DND-41 (cell line): ENCODE results near the gene METTL13.

Experiments used
- ATAC-seq: fragments of 200-7000 bp; cut with Tn5 transposase; 3 replicates; pipeline ENCODE4 v1.9.1; 2021; ENCODE audit warnings: low read depth; ENCODE audit not compliant: insufficient read depth
- DNase-seq: peaks from one replicate; pipeline ENCODE4 v3.0.0-alpha.2; 2020
- H2AFZ ChIP-seq: 2 replicates; pipeline ENCODE4 v1.6.0; 2012; ENCODE audit warnings: low read depth, low read length
- H3K27ac ChIP-seq: 2 replicates; pipeline ENCODE4 v1.5.1; 2012; ENCODE audit warnings: low read length, inconsistent platforms
- H3K27me3 ChIP-seq: fragments of 200-600 bp; sonication (generic); 2 replicates; pipeline ENCODE4 v1.6.0; 2012; ENCODE audit warnings: low read length, mild to moderate bottlenecking, inconsistent platforms; ENCODE audit not compliant: insufficient read depth, poor library complexity
- H3K36me3 ChIP-seq: 2 replicates; pipeline ENCODE4 v1.5.1; 2012; ENCODE audit warnings: low read length, inconsistent platforms; ENCODE audit not compliant: insufficient read depth
- H3K4me1 ChIP-seq: 2 replicates; pipeline ENCODE4 v1.5.1; 2012; ENCODE audit warnings: mild to moderate bottlenecking, low read length; ENCODE audit not compliant: insufficient read depth
- H3K4me2 ChIP-seq: 2 replicates; pipeline ENCODE4 v1.6.0; 2012; ENCODE audit warnings: mild to moderate bottlenecking, moderate library complexity, low read length, inconsistent platforms; ENCODE audit not compliant: insufficient read depth
- H3K4me3 ChIP-seq, 2 experiments: fragments of 200-600 bp in 1 of 2; shearing (Covaris generic) in 1 of 2; 2 replicates each; pipeline ENCODE4 v1.5.1; 2012 to 2016; ENCODE audit warnings: inconsistent platforms in 2 of 2, low read length in 2 of 2, mild to moderate bottlenecking in 2 of 2, low read depth in 1 of 2, moderate library complexity in 1 of 2
- H3K79me2 ChIP-seq: 2 replicates; pipeline ENCODE4 v1.6.0; 2012; ENCODE audit warnings: low read length, inconsistent platforms; ENCODE audit not compliant: insufficient read depth
- H3K9ac ChIP-seq: 2 replicates; pipeline ENCODE4 v1.6.0; 2012; ENCODE audit warnings: low read depth, mild to moderate bottlenecking, inconsistent platforms, low read length, moderate library complexity
- H3K9me3 ChIP-seq: 2 replicates; pipeline ENCODE4 v1.5.1; 2012; ENCODE audit warnings: low read length, moderate library complexity, mild to moderate bottlenecking, inconsistent platforms; ENCODE audit not compliant: insufficient read depth, severe bottlenecking
- H4K20me1 ChIP-seq: 2 replicates; pipeline ENCODE4 v1.6.0; 2012; ENCODE audit warnings: low read length; ENCODE audit not compliant: insufficient read depth
- EZH2 ChIP-seq: IDR thresholded peaks from 3 replicates; pipeline ENCODE4 v1.6.1; 2012; ENCODE audit warnings: borderline replicate concordance, low read depth, mild to moderate bottlenecking, moderate library complexity, low read length, inconsistent platforms; ENCODE audit not compliant: severe bottlenecking
- TF ChIP-seq, protein P1 (sequence below): IDR thresholded peaks from 2 replicates; pipeline ENCODE4 v1.5.1; 2012; ENCODE audit warnings: borderline replicate concordance, low read length, moderate library complexity, mild to moderate bottlenecking; ENCODE audit not compliant: poor library complexity, severe bottlenecking; ENCODE audit errors: extremely low read depth

METTL13 gene

DNA sequence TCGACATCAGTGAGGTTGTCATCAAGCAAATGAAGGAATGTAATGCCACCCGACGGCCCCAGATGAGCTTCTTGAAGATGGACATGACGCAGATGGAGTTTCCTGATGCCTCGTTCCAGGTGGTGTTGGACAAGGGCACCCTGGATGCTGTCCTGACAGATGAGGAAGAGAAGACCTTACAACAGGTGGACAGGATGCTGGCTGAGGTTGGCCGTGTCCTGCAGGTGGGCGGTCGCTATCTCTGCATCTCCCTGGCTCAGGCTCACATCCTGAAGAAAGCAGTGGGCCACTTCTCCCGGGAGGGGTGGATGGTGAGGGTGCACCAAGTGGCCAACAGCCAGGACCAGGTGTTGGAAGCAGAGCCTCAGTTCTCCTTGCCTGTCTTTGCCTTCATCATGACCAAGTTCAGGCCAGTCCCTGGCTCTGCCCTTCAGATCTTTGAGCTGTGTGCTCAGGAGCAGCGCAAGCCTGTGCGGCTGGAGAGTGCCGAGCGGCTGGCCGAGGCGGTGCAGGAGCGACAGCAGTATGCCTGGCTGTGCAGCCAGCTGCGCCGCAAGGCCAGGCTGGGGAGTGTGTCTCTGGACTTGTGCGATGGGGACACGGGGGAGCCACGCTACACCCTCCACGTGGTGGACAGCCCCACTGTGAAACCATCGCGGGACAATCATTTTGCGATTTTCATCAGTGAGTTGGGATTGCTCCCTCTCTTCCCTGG lies 2.5 kb downstream of the METTL13 start:
- Histone ChIP-seq H3K27me3 (no peaks in the 10 kb centered on the region), H3K4me1 (peaks cover 47% of the 10 kb centered on the region), H3K79me2 (peaks cover 50% of the 10 kb centered on the region), H2AFZ (no peak overlapping the region), H3K9ac (no peak overlapping the region), H3K4me3 (peak overlapping the region in 1 of 2 experiments; percentile 71; a peak in 1 of 4 replicates), H3K36me3 (peaks cover 53% of the 10 kb centered on the region), H3K9me3 (no peaks in the 10 kb centered on the region), H3K27ac (no peak overlapping the region), H3K4me2 (peak overlapping the region; percentile 68), H4K20me1 (peaks cover 8% of the 10 kb centered on the region; the same call in 1 of the 2 replicates)
- DNase-seq = no peak
- no peak for ATAC-seq
- TF ChIP-seq EZH2 = no peak
- TF ChIP-seq, protein P1, sequence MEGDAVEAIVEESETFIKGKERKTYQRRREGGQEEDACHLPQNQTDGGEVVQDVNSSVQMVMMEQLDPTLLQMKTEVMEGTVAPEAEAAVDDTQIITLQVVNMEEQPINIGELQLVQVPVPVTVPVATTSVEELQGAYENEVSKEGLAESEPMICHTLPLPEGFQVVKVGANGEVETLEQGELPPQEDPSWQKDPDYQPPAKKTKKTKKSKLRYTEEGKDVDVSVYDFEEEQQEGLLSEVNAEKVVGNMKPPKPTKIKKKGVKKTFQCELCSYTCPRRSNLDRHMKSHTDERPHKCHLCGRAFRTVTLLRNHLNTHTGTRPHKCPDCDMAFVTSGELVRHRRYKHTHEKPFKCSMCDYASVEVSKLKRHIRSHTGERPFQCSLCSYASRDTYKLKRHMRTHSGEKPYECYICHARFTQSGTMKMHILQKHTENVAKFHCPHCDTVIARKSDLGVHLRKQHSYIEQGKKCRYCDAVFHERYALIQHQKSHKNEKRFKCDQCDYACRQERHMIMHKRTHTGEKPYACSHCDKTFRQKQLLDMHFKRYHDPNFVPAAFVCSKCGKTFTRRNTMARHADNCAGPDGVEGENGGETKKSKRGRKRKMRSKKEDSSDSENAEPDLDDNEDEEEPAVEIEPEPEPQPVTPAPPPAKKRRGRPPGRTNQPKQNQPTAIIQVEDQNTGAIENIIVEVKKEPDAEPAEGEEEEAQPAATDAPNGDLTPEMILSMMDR = no peak

DNA sequence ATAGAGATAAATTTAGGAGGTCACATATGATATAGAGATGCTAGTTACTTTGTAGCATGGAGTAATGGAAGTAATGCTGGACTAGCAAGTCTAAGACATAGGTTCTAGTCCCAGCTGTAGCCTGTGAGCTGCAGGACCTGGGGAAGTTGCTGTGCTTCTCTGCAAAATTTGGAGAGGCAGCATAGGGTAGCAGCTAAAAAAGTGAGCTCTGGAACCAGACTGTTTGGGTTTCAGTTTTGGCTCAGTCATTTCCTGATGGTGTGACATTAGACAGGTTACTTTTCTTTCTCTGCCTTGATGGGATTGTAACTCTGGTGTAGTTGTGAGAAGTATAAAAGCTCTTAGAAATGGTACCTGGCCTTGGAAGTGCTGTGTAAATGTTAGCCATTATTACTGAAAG lies 3.3 kb downstream of the METTL13 start:
- H3K9me3 ChIP-seq = no peaks in the 10 kb centered on the region
- H3K4me3 ChIP-seq = no peak overlapping the region
- H3K4me1 ChIP-seq = peaks cover 42% of the 10 kb centered on the region
- peaks cover 50% of the 10 kb centered on the region for H3K79me2 ChIP-seq
- H4K20me1 ChIP-seq = peaks cover 8% of the 10 kb centered on the region; the same call in 1 of the 2 replicates
- H3K27ac ChIP-seq = no peak overlapping the region
- no peak for DNase-seq
- H2AFZ ChIP-seq = no peak overlapping the region
- ATAC-seq = no peak
- no peak overlapping the region for H3K9ac ChIP-seq
- peaks cover 61% of the 10 kb centered on the region for H3K36me3 ChIP-seq
- H3K27me3 ChIP-seq = no peaks in the 10 kb centered on the region
- peak overlapping the region; percentile 68 for H3K4me2 ChIP-seq
- TF ChIP-seq EZH2 = no peak

DNA sequence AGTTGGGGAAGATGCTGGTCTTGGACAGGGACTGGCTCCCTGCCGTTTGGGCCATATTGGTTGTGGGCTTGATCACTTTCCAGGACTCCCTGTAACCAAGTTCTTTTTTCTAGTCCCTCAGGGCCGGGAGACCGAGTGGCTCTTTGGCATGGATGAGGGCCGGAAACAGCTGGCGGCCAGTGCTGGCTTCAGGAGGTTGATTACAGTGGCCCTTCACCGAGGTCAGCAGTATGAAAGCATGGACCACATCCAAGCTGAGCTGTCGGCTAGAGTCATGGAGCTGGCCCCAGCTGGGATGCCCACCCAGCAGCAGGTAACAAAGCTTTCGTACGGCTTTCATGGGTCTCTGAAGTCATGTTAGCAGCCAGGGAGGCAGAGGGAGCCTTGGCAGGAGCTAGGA lies 4.3 kb downstream of the METTL13 start:
- Histone ChIP-seq H3K79me2 (peaks cover 50% of the 10 kb centered on the region), H3K4me2 (peak overlapping the region; percentile 68; the same call in 1 of the 2 replicates), H3K36me3 (peaks cover 71% of the 10 kb centered on the region), H3K4me1 (peaks cover 32% of the 10 kb centered on the region), H3K9me3 (no peaks in the 10 kb centered on the region), H3K27me3 (no peaks in the 10 kb centered on the region), H3K9ac (no peak overlapping the region), H3K27ac (no peak overlapping the region), H4K20me1 (peaks cover 8% of the 10 kb centered on the region; the same call in 1 of the 2 replicates), H3K4me3 (no peak overlapping the region), H2AFZ (no peak overlapping the region)
- ATAC-seq (no peak), DNase-seq (no peak)
- TF ChIP-seq EZH2 = no peak
- TF ChIP-seq, protein P1 = no peak

DNA sequence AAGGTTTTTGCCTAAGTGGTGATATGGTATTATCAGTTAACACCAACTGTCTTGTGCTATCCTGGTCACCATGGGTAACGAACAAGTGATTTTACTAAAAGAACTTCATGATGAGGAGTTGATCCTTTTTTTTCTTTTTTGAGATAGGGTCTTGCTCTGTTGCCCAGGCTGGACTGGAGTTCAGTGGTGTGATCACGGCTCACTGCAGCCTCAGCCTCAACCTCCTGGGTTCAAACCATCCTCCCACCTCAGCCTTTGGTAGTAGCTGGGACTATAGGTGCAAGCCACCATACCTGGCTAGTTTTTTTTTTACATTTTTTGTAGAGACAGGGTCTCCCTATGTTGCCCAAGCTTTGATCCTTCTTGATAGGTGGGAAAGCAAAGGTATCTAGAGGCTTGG lies 5.1 kb downstream of the METTL13 start:
- Histone ChIP-seq H4K20me1 (peaks cover 8% of the 10 kb centered on the region; the same call in 1 of the 2 replicates), H3K79me2 (peaks cover 53% of the 10 kb centered on the region), H3K27ac (no peak overlapping the region), H2AFZ (no peak overlapping the region), H3K4me3 (no peak overlapping the region), H3K27me3 (no peaks in the 10 kb centered on the region), H3K4me2 (no peak overlapping the region), H3K9me3 (no peaks in the 10 kb centered on the region), H3K4me1 (peaks cover 30% of the 10 kb centered on the region), H3K9ac (no peak overlapping the region), H3K36me3 (peaks cover 78% of the 10 kb centered on the region)
- DNase-seq (no peak), ATAC-seq (no peak)
- TF ChIP-seq, protein P1 = no peak
- TF ChIP-seq EZH2 = no peak
